HepG2 (cell line): ENCODE measurements around the gene NAT10. TPM values are rescaled to one million over a fixed set of nuclear protein-coding genes. Genes with fewer than 3 reads are reported as not detected.

Experiments used
- BRD4 ChIP-seq: sonication (generic); formaldehyde crosslinking; IDR thresholded peaks from 2 replicates; pipeline ENCODE4 v1.4.0; 2020; ENCODE audit warnings: missing genetic modification reagents
- CCDC6 ChIP-seq: sonication (generic); formaldehyde crosslinking; IDR thresholded peaks from 2 replicates; pipeline ENCODE4 v1.8.1; 2022; ENCODE audit warnings: mild to moderate bottlenecking, missing genetic modification reagents, moderate library complexity
- EEA1 ChIP-seq: sonication (generic); formaldehyde crosslinking; IDR thresholded peaks from 2 replicates; pipeline ENCODE4 v1.5.1; 2020; ENCODE audit warnings: mild to moderate bottlenecking, missing genetic modification reagents, borderline replicate concordance
- FOXO1 ChIP-seq: sonication (generic); formaldehyde crosslinking; IDR thresholded peaks from 2 replicates; pipeline ENCODE4 v1.4.0; 2020; ENCODE audit warnings: missing genetic modification reagents
- FOXP4 ChIP-seq: sonication (generic); formaldehyde crosslinking; IDR thresholded peaks from 2 replicates; pipeline ENCODE4 v1.4.0; 2020; ENCODE audit warnings: missing genetic modification reagents
- HNRNPLL ChIP-seq: fragments of 200-400 bp; formaldehyde crosslinking; IDR thresholded peaks from 2 replicates; pipeline ENCODE4 v1.6.1; 2017; ENCODE audit warnings: mild to moderate bottlenecking, low read depth, low read length; ENCODE audit not compliant: poor library complexity, severe bottlenecking
- KAT2B ChIP-seq: fragments of 150-350 bp; IDR thresholded peaks from 2 replicates; pipeline ENCODE4 v1.6.1; 2014; ENCODE audit warnings: low read depth, low read length, borderline replicate concordance
- KDM5B ChIP-seq: sonication (generic); formaldehyde crosslinking; IDR thresholded peaks from 2 replicates; pipeline ENCODE4 v1.4.0; 2020; ENCODE audit warnings: missing genetic modification reagents, mild to moderate bottlenecking, borderline replicate concordance
- MYNN ChIP-seq: sonication (generic); formaldehyde crosslinking; IDR thresholded peaks from 2 replicates; pipeline ENCODE4 v1.4.0; 2020; ENCODE audit warnings: mild to moderate bottlenecking, low read depth, missing genetic modification reagents
- NR2F6 ChIP-seq, 2 experiments: IDR thresholded peaks; 2 replicates each; pipeline ENCODE4 v1.6.1; 2016; ENCODE audit warnings: antibody characterized with exemption in 1 of 2, mild to moderate bottlenecking in 1 of 2
- RCOR2 ChIP-seq: IDR thresholded peaks from 2 replicates; pipeline ENCODE4 v1.6.1; 2016; ENCODE audit warnings: missing biosample characterization, missing genetic modification reagents
- TBX2 ChIP-seq: sonication (generic); formaldehyde crosslinking; IDR thresholded peaks from 2 replicates; pipeline ENCODE4 v1.5.0; 2020; ENCODE audit warnings: missing genetic modification reagents, mild to moderate bottlenecking, borderline replicate concordance
- ZNF101 ChIP-seq: sonication (generic); formaldehyde crosslinking; IDR thresholded peaks from 2 replicates; pipeline ENCODE4 v1.4.0; 2020; ENCODE audit warnings: mild to moderate bottlenecking, low read depth, missing genetic modification reagents, borderline replicate concordance
- ZNF234 ChIP-seq: sonication (generic); formaldehyde crosslinking; conservative IDR thresholded peaks from 2 replicates; pipeline ENCODE4 v1.5.1; 2020; ENCODE audit warnings: mild to moderate bottlenecking, missing genetic modification reagents
- ZNF3 ChIP-seq: IDR thresholded peaks from 2 replicates; pipeline ENCODE4 v1.7.0; 2017; ENCODE audit warnings: inconsistent platforms
- ZNF460 ChIP-seq: sonication (generic); formaldehyde crosslinking; IDR thresholded peaks from 2 replicates; pipeline ENCODE4 v1.5.1; 2020; ENCODE audit warnings: missing genetic modification reagents, mild to moderate bottlenecking, borderline replicate concordance
- ZNF543 ChIP-seq: sonication (generic); formaldehyde crosslinking; IDR thresholded peaks from 2 replicates; pipeline ENCODE4 v1.4.0; 2020; ENCODE audit warnings: mild to moderate bottlenecking, missing genetic modification reagents
- ZNF614 ChIP-seq: IDR thresholded peaks from 2 replicates; pipeline ENCODE4 v1.6.1; 2018; ENCODE audit warnings: missing biosample characterization, missing genetic modification reagents, inconsistent platforms, borderline replicate concordance
- ZNF724P ChIP-seq: sonication (generic); formaldehyde crosslinking; IDR thresholded peaks from 2 replicates; pipeline ENCODE4 v1.8.0; 2022; ENCODE audit warnings: missing genetic modification reagents, borderline replicate concordance
- ZZZ3 ChIP-seq: sonication (generic); formaldehyde crosslinking; IDR thresholded peaks from 2 replicates; pipeline ENCODE4 v1.4.0; 2020; ENCODE audit warnings: missing genetic modification reagents, mild to moderate bottlenecking, borderline replicate concordance
- polyA plus RNA-seq, 8 experiments: library from polyadenylated mRNA; depleted of rRNA in 3 of 8; stranded (reverse) in 7 of 8; unstranded in 1 of 8; fragments of >200 nt; fragmentation: Illumina TruSeq in 4 of 8; extraction: Trizol in 4 of 8; gene quantifications; 2 replicates each; pipeline versions ENCODE4 v1.2.1 to v1.2.3, GENCODE V29; 2011 to 2016; ENCODE audit warnings: low read depth in 4 of 8, missing spikeins in 1 of 8, mixed read lengths in 1 of 8; ENCODE audit not compliant: insufficient read depth in 1 of 8
- total RNA-seq, 5 experiments: library from RNA; depleted of rRNA; stranded (reverse); fragments of >200 nt; fragmentation: Illumina TruSeq; extraction: Trizol; gene quantifications; 2 replicates each; pipeline ENCODE4 v1.2.3, GENCODE V29; 2016; ENCODE audit warnings: low read depth in 1 of 5
- TF ChIP-seq, protein P1 (sequence below): sonication (generic); formaldehyde crosslinking; IDR thresholded peaks from 2 replicates; pipeline ENCODE4 v1.5.0; 2020; ENCODE audit warnings: missing genetic modification reagents, mild to moderate bottlenecking, borderline replicate concordance
- TF ChIP-seq, protein P2 (sequence below): IDR thresholded peaks from 2 replicates; pipeline ENCODE4 v1.6.1; 2012; ENCODE audit warnings: low read depth, low read length, improper control_type of control experiment
- TF ChIP-seq, protein P3 (sequence below): sonication (generic); formaldehyde crosslinking; IDR thresholded peaks from 2 replicates; pipeline ENCODE4 v1.4.0; 2020; ENCODE audit warnings: missing genetic modification reagents; ENCODE audit errors: not compliant biosample characterization

Gene NAT10
- total and polyA plus RNA-seq, 2 of the 13 experiments (the other 11 are each of a cell fraction or from before 2014, with no cell fraction given), result 33.9 to 51.9 TPM

DNA sequence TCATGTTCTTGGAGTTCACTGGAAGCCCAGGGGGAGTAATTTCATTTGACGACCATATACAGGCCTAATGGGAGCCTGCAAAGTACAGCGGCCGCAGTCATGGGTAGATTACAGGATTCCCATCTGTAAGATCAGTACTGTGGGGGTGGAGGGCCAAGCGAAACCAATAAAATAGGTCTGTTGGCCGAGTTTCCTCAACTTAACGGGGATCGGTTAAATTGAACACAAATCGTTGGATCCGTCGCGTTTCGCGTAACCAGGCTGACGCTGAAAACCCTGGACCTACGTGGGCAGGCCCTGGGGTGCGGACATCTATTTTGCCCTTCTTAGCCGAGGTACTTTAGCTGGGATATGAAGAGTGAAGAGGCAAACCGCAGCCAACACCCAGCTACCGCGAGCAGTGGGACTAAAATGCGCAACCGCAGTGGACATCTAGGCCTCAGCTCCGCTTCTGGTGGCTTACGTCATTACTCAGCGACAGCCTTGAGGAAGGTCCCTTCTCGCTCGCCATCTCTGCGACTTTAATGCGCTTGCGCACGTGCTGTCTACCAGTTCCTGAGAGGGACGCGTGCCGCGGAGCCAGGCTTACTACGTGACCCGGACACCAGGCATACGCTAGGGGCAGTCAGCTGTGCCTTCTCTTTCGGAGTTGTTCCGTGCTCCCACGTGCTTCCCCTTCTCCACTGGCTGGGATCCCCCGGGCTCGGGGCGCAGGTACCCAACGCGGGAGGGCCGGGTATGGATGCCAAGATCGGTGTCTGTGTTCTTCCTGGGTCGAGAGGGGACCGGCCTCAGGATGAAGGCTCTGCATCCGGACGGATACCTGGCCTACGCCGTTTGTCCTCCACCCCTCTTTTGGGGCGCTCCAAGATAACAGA, at the start of gene NAT10 (continued):
- TF ChIP-seq MYNN, result no peak
- TF ChIP-seq ZNF543 (CRISPR knock-in tag), result no peak; the same call in 1 of the 2 replicates
- no peak for TF ChIP-seq ZNF101 (CRISPR knock-in tag)
- TF ChIP-seq EEA1 (CRISPR knock-in tag), result peak; percentile 95; the same call in 1 of the 2 replicates
- TF ChIP-seq, protein P1, sequence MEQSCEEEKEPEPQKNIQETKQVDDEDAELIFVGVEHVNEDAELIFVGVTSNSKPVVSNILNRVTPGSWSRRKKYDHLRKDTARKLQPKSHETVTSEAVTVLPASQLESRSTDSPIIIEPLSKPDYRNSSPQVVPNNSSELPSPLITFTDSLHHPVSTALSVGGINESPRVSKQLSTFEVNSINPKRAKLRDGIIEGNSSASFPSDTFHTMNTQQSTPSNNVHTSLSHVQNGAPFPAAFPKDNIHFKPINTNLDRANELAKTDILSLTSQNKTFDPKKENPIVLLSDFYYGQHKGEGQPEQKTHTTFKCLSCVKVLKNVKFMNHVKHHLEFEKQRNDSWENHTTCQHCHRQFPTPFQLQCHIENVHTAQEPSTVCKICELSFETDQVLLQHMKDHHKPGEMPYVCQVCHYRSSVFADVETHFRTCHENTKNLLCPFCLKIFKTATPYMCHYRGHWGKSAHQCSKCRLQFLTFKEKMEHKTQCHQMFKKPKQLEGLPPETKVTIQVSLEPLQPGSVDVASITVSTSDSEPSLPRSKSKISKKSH, result peak; percentile 86
- peak; percentile 88 for TF ChIP-seq HNRNPLL
- peak; percentile 94 for TF ChIP-seq ZZZ3 (CRISPR knock-in tag)
- TF ChIP-seq, protein P2, sequence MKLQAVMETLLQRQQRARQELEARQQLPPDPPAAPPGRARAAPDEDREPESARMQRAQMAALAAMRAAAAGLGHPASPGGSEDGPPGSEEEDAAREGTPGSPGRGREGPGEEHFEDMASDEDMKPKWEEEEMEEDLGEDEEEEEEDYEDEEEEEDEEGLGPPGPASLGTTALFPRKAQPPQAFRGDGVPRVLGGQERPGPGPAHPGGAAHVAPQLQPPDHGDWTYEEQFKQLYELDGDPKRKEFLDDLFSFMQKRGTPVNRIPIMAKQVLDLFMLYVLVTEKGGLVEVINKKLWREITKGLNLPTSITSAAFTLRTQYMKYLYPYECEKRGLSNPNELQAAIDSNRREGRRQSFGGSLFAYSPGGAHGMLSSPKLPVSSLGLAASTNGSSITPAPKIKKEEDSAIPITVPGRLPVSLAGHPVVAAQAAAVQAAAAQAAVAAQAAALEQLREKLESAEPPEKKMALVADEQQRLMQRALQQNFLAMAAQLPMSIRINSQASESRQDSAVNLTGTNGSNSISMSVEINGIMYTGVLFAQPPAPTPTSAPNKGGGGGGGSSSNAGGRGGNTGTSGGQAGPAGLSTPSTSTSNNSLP, result no peak
- peak; percentile 53; the same call in 1 of the 2 replicates for TF ChIP-seq FOXO1 (CRISPR knock-in tag)
- peak; percentile 74 for TF ChIP-seq BRD4
- TF ChIP-seq NR2F6 (IDR thresholded peaks at IDR 0.05), result no peak; the same call in 1 of the 2 replicates
- TF ChIP-seq NR2F6 (CRISPR knock-in tag; IDR thresholded peaks at IDR 0.05), result no peak; the same call in none of the 2 replicates
- TF ChIP-seq, protein P3, sequence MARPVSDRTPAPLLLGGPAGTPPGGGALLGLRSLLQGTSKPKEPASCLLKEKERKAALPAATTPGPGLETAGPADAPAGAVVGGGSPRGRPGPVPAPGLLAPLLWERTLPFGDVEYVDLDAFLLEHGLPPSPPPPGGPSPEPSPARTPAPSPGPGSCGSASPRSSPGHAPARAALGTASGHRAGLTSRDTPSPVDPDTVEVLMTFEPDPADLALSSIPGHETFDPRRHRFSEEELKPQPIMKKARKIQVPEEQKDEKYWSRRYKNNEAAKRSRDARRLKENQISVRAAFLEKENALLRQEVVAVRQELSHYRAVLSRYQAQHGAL, result no peak
- TF ChIP-seq KAT2B, result no peak
- no peak; the same call in 1 of the 2 replicates for TF ChIP-seq ZNF724P
- peak; percentile 88; the same call in 1 of the 2 replicates for TF ChIP-seq ZNF614 (CRISPR knock-in tag)
- no peak for TF ChIP-seq ZNF3
- TF ChIP-seq ZNF460 (CRISPR knock-in tag), result no peak; the same call in 1 of the 2 replicates
- peak; percentile 40; the same call in 1 of the 2 replicates for TF ChIP-seq FOXP4 (CRISPR knock-in tag)
- TF ChIP-seq RCOR2, result no peak
- TF ChIP-seq TBX2 (CRISPR knock-in tag), result peak; percentile 88
- peak; percentile 90; the same call in 1 of the 2 replicates for TF ChIP-seq KDM5B
- 0 out of 2 replicates have a peak, but pooled peaks have one; percentile 20 for TF ChIP-seq ZNF234 (CRISPR knock-in tag)
- peak; percentile 68; the same call in 1 of the 2 replicates for TF ChIP-seq CCDC6 (CRISPR knock-in tag)
